ENCODE data around the gene PLOD3. TPM values are rescaled to one million over a fixed set of nuclear protein-coding genes. Genes with fewer than 3 reads are reported as not detected.

The PLOD3 gene
- total RNA-seq, 1 experiment from 2014 or later, result 108 TPM

DNA sequence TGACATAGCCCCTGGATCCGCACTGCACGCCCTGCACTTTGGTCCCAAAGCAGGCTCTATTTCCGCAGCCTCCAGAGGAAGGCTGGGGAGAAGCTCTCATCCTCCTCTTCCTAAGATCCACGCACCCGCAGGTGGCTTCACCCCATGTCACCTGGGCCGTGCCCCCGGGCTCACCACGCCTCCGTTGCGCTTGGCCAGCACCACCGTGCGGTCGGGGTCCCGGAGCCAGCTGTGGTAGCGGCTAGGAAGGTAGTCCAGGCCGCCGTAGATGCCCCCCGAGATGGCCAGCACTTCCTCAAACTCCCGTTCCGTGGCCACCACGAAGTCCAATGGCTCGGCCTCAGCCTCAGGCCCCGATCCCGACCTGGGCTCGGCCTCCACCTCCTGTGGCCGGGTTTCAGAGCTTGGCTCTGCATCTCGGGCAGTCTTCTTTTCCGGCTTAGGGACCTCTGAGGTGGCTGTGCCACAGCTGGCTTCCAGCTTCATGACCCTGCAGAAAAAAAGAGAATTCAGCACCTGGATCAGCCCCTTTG, 43.0 kb downstream of the PLOD3 start:
- CTCF ChIA-PET, result interaction anchor here (0.7 to 1.2 kb wide), 3 partner anchors 30 to 108 kb away, joined by 3 read pairs; no protein-coding TSS in a partner anchor
- intact Hi-C loops (cut with micrococcal nuclease; ENCODE audit: unreplicated experiment), result no loop called here
- TF ChIP-seq, protein P1, sequence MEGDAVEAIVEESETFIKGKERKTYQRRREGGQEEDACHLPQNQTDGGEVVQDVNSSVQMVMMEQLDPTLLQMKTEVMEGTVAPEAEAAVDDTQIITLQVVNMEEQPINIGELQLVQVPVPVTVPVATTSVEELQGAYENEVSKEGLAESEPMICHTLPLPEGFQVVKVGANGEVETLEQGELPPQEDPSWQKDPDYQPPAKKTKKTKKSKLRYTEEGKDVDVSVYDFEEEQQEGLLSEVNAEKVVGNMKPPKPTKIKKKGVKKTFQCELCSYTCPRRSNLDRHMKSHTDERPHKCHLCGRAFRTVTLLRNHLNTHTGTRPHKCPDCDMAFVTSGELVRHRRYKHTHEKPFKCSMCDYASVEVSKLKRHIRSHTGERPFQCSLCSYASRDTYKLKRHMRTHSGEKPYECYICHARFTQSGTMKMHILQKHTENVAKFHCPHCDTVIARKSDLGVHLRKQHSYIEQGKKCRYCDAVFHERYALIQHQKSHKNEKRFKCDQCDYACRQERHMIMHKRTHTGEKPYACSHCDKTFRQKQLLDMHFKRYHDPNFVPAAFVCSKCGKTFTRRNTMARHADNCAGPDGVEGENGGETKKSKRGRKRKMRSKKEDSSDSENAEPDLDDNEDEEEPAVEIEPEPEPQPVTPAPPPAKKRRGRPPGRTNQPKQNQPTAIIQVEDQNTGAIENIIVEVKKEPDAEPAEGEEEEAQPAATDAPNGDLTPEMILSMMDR (IDR thresholded peaks at IDR 0.05; ENCODE audit: unreplicated experiment), result no peak
- H3K4me1 Mint-ChIP-seq (ENCODE audit: low read depth, unreplicated experiment), result peaks cover 12% of the 10 kb centered on the region
- peak overlapping the region; percentile 61 for H3K4me3 Mint-ChIP-seq (ENCODE audit: low read depth, unreplicated experiment)
- H3K36me3 Mint-ChIP-seq (ENCODE audit: insufficient read depth, unreplicated experiment), result peaks cover 8% of the 10 kb centered on the region
- BruUV-seq (replicated peaks), result no TSS peak
- no peaks in the 10 kb centered on the region for H3K9me3 Mint-ChIP-seq (ENCODE audit: low read depth, unreplicated experiment)
- no peak for DNase-seq
- H3K27ac Mint-ChIP-seq (ENCODE audit: unreplicated experiment), result peak overlapping the region; percentile 0
- H3K27me3 Mint-ChIP-seq (ENCODE audit: unreplicated experiment), result peaks cover 100% of the 10 kb centered on the region

DNA sequence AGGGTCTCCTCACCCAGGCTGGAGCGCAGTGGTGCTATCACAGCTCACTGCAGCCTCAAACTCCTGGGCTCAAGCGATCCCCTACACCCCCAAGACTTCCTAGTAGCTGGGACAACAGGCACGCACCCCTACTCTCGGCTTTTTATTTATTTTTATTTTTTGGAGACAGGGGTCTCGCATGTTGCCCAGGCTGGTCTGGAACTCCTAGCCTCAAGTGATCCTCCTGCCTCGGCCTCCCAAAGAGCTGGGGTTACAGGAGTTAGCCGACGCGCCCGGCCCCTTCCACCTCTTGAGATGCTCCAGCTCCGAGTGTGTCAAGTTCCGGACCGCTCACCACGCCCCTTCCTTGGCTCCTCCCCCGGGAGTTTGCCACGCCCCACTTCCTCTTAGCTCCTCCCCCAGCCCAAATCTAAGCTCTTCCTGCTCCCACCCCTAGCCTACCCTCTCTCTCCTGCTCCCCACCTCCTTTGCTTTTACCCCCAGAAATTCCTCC, 43.6 kb downstream of the PLOD3 start:
- Mint-ChIP-seq H3K27ac (ENCODE audit: unreplicated experiment) (peak overlapping the region; percentile 0), H3K27me3 (ENCODE audit: unreplicated experiment) (peaks cover 100% of the 10 kb centered on the region), H3K9me3 (ENCODE audit: low read depth, unreplicated experiment) (no peaks in the 10 kb centered on the region), H3K4me3 (ENCODE audit: low read depth, unreplicated experiment) (peak overlapping the region; percentile 61), H3K4me1 (ENCODE audit: low read depth, unreplicated experiment) (peaks cover 18% of the 10 kb centered on the region), H3K36me3 (ENCODE audit: insufficient read depth, unreplicated experiment) (peaks cover 12% of the 10 kb centered on the region)
- TF ChIP-seq, protein P1 (IDR thresholded peaks at IDR 0.05; ENCODE audit: unreplicated experiment), result no peak
- BruUV-seq (replicated peaks), result no TSS peak
- intact Hi-C loops (cut with micrococcal nuclease; ENCODE audit: unreplicated experiment), result no loop called here
- DNase-seq, result peak; percentile 63
- CTCF ChIA-PET, result interaction anchor here (0.6 to 1.5 kb wide), 5 partner anchors 19 to 189 kb away, joined by 3 to 5 read pairs (median 3); partner anchors contain the start of gene COL26A1

DNA sequence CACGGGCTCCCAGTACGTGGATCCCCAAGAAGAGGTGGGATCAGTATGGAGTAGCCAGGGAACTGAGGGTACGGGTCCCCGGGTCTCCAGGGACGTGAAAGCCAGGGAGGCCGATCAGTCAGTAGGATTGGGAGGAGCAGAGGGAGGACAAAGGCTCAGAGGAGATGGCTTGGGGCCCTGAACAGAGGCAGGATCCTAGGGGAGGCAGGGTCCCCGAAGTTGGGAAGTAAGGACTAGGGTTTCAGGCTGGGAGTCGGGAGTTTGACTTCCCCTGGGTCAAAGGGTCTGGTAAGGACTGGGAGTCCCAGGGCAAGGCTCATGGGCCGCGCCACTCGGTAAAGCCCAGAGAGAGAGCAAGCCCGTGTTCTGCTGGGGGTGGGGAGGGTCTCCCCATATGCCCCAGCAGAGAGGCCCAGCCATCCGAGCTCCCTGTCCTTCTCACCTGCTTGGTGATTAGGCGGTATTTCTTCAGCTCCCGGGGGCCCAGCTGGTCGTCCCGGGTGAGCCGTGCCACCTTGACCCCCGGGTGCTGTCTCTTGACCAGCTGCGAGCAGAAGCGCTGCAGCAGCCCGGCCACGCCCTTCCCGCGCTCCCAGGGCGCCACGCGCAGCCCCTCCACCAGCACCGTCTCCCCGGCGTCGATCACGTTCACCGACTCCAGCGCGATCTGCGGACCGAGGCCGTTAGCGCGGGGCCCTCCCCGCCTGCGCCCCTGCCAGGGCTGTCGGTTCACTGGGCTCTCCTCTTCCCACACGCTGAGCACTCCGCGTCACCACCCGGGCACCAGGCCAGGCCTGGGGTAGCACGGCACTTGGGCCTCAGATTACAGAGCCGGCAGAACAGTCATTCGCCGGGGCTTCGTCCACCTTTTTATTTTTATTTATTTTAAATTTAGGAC, 44.3 kb downstream of the PLOD3 start:
- Mint-ChIP-seq H3K4me3 (ENCODE audit: low read depth, unreplicated experiment) (peak overlapping the region; percentile 61), H3K4me1 (ENCODE audit: low read depth, unreplicated experiment) (peaks cover 25% of the 10 kb centered on the region), H3K27ac (ENCODE audit: unreplicated experiment) (peak overlapping the region; percentile 0), H3K9me3 (ENCODE audit: low read depth, unreplicated experiment) (no peaks in the 10 kb centered on the region), H3K36me3 (ENCODE audit: insufficient read depth, unreplicated experiment) (peaks cover 17% of the 10 kb centered on the region), H3K27me3 (ENCODE audit: unreplicated experiment) (peaks cover 100% of the 10 kb centered on the region)
- TF ChIP-seq, protein P1 (IDR thresholded peaks at IDR 0.05; ENCODE audit: unreplicated experiment), result no peak
- no TSS peak for BruUV-seq (replicated peaks)
- intact Hi-C loops (cut with micrococcal nuclease; ENCODE audit: unreplicated experiment), result no loop called here
- CTCF ChIA-PET, result interaction anchor here (0.6 to 1.5 kb wide), 5 partner anchors 19 to 190 kb away, joined by 3 to 5 read pairs (median 3); partner anchors contain the start of gene COL26A1
- peak; percentile 86 for DNase-seq

DNA sequence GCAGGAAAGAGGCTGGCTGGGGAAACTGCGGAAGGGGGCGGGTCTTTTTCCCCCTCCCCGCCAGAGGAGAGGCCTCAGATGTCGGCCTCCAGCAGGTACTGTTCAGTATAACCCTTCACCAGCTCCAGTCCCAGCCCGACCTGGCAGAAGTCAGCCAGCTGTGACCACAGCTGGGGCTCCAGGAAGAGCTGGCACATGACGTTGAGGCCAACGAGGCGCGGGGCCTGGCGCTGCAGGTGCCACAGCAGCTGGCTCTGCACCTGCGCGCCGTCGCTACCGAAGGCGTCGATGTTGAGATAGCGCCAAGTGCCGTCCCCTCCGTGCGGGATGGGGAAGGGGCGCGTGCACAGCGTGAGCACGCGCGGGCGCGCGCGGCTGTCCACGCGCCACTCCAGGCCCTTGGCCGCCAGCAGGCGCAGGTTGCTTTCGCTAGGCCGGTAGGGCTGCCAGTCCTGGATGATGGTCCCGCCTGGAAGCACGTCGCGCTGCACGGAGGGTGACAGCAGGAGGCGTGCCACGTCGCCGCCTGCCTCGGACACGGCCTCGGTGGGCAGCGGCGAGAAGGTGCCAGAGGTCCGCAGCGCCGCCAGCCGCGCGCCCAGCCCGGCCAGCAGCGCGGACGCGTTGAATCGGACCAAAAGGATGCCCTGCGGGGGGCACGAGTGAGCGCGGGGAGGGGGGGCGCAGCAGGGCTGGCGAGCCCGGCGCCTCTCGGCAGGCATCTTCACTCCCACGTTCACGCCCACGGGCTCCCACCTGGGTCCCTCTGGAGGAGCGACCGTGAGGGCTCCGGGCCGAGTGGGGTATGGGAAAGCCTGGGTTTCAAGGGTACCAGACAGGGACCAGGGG, 45.2 kb downstream of the PLOD3 start:
- peaks cover 20% of the 10 kb centered on the region for H3K36me3 Mint-ChIP-seq (ENCODE audit: insufficient read depth, unreplicated experiment)
- peak overlapping the region; percentile 61 for H3K4me3 Mint-ChIP-seq (ENCODE audit: low read depth, unreplicated experiment)
- H3K27ac Mint-ChIP-seq (ENCODE audit: unreplicated experiment), result no peak overlapping the region
- peaks cover 100% of the 10 kb centered on the region for H3K27me3 Mint-ChIP-seq (ENCODE audit: unreplicated experiment)
- intact Hi-C loops (cut with micrococcal nuclease; ENCODE audit: unreplicated experiment), result no loop called here
- no TSS peak for BruUV-seq (replicated peaks)
- TF ChIP-seq, protein P1 (IDR thresholded peaks at IDR 0.05; ENCODE audit: unreplicated experiment), result no peak
- no peaks in the 10 kb centered on the region for H3K9me3 Mint-ChIP-seq (ENCODE audit: low read depth, unreplicated experiment)
- DNase-seq, result no peak
- CTCF ChIA-PET, result interaction anchor here (1.5 kb wide), 1 partner anchor 20 kb away, joined by 5 read pairs; no protein-coding TSS in a partner anchor
- peaks cover 33% of the 10 kb centered on the region for H3K4me1 Mint-ChIP-seq (ENCODE audit: low read depth, unreplicated experiment)

All from Calu3 (cell line).